ENCODE data around the gene CDH4. TPM values are rescaled to one million over a fixed set of nuclear protein-coding genes. Genes with fewer than 3 reads are reported as not detected.
A peak's percentile ranks its signal among the peaks of the same experiment; 100 is the strongest.

CDH4 gene
- total and polyA plus RNA-seq, 10 donors, result 0.30 to 20.1 (median 7.7) TPM

- DNase-seq, result peak; percentile 71
- Histone ChIP-seq H3K36me3 (no peaks in the 10 kb centered on the region), H3K4me3 (no peak overlapping the region), H3K4me1 (peaks cover 0 to 7% (median 0%) of the 10 kb centered on the region in 6 donors), H3K27ac (no peak overlapping the region), H3K27me3 (replicated peaks in 1 of 7) (peaks cover 0 to 18% (median 0%) of the 10 kb centered on the region in 7 donors), H3K9me3 (no peaks in the 10 kb centered on the region)
- TF ChIP-seq POLR2A (IDR thresholded peaks at IDR 0.05), result no peak
- no peak for TF ChIP-seq POLR2AphosphoS5 (IDR thresholded peaks at IDR 0.05)
- no peak for TF ChIP-seq CTCF (IDR thresholded peaks at IDR 0.05 in 8 of 11, conservative IDR thresholded peaks at IDR 0.05 in 3 of 11)
- WGBS, 5 donors, result 78 to 90% (median 83%) methylated on average over 16 to 26 of the region's 26 CpGs
- intact Hi-C loops (cut with DNase I; ENCODE audit: low total_unique reads), result no loop called here
Measured at GRCh38 chr20:61903575-61904340, 651.7 kb downstream of the CDH4 start.

GRCh38 chr20:61904456-61904855 is 652.4 kb downstream of the CDH4 start:
- peak; percentile 66 for DNase-seq
- WGBS, 5 donors, result 75 to 88% (median 86%) methylated on average over 8 to 14 of the region's 14 CpGs
- peaks cover 0 to 18% (median 0%) of the 10 kb centered on the region in 7 donors for H3K27me3 ChIP-seq (replicated peaks in 1 of 7)
- H3K4me1 ChIP-seq, result peaks cover 0 to 7% (median 0%) of the 10 kb centered on the region in 6 donors
- no peak overlapping the region for H3K4me3 ChIP-seq
- H3K27ac ChIP-seq, result no peak overlapping the region
- intact Hi-C loops (cut with DNase I; ENCODE audit: low total_unique reads), result no loop called here
- H3K9me3 ChIP-seq, result no peaks in the 10 kb centered on the region
- no peak for TF ChIP-seq POLR2AphosphoS5 (IDR thresholded peaks at IDR 0.05)
- TF ChIP-seq POLR2A (IDR thresholded peaks at IDR 0.05), result no peak
- no peak for TF ChIP-seq CTCF (IDR thresholded peaks at IDR 0.05 in 8 of 11, conservative IDR thresholded peaks at IDR 0.05 in 3 of 11)
- H3K36me3 ChIP-seq, result no peaks in the 10 kb centered on the region

DNA sequence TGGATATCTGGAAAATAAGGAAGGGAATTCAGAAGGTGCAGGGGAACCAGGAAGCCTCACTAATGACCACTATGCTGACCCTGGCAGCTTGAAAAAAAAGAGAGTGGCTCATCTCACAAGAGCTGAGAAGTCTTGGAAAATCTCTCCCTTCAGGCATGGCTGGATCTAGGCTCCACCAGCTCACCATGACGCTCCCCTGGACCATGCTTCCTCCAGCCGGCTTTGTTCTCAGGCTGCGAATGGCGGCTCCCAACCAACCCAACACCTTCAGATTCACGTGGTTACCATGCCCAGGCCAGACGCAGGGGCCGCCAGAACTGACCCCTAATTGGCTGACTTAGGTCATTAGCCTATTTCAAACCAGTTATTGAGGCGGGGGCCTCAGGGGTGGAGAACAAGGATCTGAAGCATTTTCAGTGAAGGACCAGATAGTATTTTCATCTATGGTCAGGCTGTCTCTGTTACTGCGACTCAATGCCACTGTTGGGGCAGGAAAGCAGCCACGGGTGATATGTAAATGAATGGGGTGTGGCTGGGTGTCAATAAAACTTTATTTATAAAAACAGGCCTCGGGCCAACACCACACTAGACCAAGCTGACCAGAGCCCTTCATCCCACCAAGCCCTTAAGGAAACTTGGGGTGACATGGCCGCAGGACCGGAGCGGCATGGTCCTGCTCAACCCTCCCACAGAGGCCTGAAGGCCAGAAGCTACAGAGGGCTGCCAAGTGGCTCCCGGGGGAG is 653.9 kb downstream of the CDH4 start:
- H3K36me3 ChIP-seq, result no peaks in the 10 kb centered on the region
- TF ChIP-seq POLR2AphosphoS5 (IDR thresholded peaks at IDR 0.05), result no peak
- no peak for TF ChIP-seq POLR2A (IDR thresholded peaks at IDR 0.05)
- TF ChIP-seq CTCF (IDR thresholded peaks at IDR 0.05 in 8 of 11, conservative IDR thresholded peaks at IDR 0.05 in 3 of 11), result no peak
- H3K4me3 ChIP-seq, result no peak overlapping the region
- 88 to 93% (median 90%) methylated on average over 14 to 15 of the region's 15 CpGs for WGBS, 5 donors
- H3K9me3 ChIP-seq, result peaks cover 0 to 8% (median 7%) of the 10 kb centered on the region in 8 donors
- H3K27ac ChIP-seq, result no peak overlapping the region
- intact Hi-C loops (cut with DNase I; ENCODE audit: low total_unique reads), result no loop called here
- peaks cover 0 to 7% (median 0%) of the 10 kb centered on the region in 6 donors for H3K4me1 ChIP-seq
- peaks cover 0 to 8% (median 0%) of the 10 kb centered on the region in 7 donors for H3K27me3 ChIP-seq (replicated peaks in 1 of 7)
- DNase-seq, result peak; percentile 45
